ENCODE data around the gene HELZ2. TPM values are rescaled to one million over a fixed set of nuclear protein-coding genes. Genes with fewer than 3 reads are reported as not detected.

Gene HELZ2
- total RNA-seq, 4 donors from 2014 or later, result 4.9 to 35.2 (median 10.5) TPM

- TF ChIP-seq, protein P1, sequence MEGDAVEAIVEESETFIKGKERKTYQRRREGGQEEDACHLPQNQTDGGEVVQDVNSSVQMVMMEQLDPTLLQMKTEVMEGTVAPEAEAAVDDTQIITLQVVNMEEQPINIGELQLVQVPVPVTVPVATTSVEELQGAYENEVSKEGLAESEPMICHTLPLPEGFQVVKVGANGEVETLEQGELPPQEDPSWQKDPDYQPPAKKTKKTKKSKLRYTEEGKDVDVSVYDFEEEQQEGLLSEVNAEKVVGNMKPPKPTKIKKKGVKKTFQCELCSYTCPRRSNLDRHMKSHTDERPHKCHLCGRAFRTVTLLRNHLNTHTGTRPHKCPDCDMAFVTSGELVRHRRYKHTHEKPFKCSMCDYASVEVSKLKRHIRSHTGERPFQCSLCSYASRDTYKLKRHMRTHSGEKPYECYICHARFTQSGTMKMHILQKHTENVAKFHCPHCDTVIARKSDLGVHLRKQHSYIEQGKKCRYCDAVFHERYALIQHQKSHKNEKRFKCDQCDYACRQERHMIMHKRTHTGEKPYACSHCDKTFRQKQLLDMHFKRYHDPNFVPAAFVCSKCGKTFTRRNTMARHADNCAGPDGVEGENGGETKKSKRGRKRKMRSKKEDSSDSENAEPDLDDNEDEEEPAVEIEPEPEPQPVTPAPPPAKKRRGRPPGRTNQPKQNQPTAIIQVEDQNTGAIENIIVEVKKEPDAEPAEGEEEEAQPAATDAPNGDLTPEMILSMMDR (IDR thresholded peaks at IDR 0.05; ENCODE audit: low read depth), result no peak
Observed at GRCh38 chr20:63606686-63607085, 32.6 kb upstream of the HELZ2 start.

DNA sequence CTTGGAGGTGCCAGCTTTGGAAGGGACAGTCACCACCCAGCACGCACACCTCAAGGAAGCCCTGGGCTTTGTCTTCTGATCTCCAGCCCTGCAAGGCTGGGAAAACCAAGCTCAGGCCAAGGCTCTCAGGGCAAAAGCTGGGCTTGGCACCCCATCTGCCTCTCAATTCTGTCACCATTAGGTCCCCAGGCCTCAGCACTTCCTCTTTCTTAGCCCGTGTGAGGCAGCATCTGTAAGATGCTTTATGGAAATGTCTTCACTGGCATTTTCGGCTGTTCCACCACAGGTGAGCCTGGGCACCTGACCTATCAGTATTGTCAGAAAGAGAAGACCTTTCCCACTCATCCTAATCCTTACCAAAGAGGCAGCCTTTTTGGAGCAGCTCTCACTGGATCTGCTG, 28.3 kb upstream of the HELZ2 start:
- TF ChIP-seq, protein P1 (IDR thresholded peaks at IDR 0.05; ENCODE audit: low read depth), result no peak

DNA sequence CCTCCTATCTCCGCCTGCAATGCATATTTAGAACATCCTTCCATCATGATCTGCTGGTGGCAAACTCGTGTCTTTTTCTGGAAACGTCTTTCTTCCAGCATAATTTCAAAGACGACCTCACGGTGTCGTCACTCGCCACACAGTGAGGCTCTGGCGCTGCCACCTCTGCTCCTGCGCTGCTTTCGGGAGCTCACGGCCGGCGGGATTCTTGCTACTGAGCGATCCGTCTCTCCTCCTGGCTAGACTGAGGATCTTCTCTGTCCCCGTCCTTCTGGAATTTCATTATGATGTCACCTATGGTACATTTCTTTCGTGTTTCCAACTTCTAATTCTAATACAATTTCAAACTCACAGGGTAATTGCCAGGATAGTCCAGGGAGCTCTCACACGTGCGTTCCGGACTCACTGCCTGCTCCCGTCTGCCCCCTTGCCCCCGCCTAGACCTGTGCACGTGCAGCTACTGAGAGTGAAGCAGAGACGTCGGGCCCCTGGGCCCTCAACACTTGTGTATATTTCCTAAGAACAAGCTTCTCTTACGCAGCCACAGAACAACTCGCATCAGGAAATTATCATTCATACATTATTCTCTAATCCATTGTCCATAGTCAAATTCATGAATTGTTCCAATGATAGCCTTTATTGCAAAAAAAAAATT, 25.5 kb upstream of the HELZ2 start:
- TF ChIP-seq, protein P1 (IDR thresholded peaks at IDR 0.05; ENCODE audit: low read depth), result no peak

GRCh38 chr20:63598479-63599395, 24.7 kb upstream of the HELZ2 start:
- TF ChIP-seq, protein P1 (IDR thresholded peaks at IDR 0.05; ENCODE audit: low read depth), result no peak

- TF ChIP-seq, protein P1 (IDR thresholded peaks at IDR 0.05; ENCODE audit: low read depth), result no peak
Observed at GRCh38 chr20:63597651-63598478, 23.8 kb upstream of the HELZ2 start.

GRCh38 chr20:63596423-63596822, 22.4 kb upstream of the HELZ2 start:
- TF ChIP-seq, protein P1 (IDR thresholded peaks at IDR 0.05; ENCODE audit: low read depth), result no peak
